Activated B cell treated with CpG ODN at 0.5 μM for 24 hours (primary cell): ENCODE measurements around the gene KMT2E. TPM values are rescaled to one million over a fixed set of nuclear protein-coding genes. Genes with fewer than 3 reads are reported as not detected.

Experiments used
- ATAC-seq: fragments of 200-7000 bp; cut with Tn5 transposase; one replicate; pipeline ENCODE4 v1.10.0; 2021; ENCODE audit warnings: low read depth, mild to moderate bottlenecking, moderate library complexity
- CTCF ChIA-PET: fragments of 350-600 bp; sonication (Branson Sonifier 250); formaldehyde crosslinking; loops from one replicate; lab custom pipeline; 2021; ENCODE audit warnings: antibody characterized with exemption; lab: Charles Lee
- POLR2A ChIA-PET: fragments of 350-600 bp; sonication (Branson Sonifier 250); formaldehyde crosslinking; loops from one replicate; lab custom pipeline; 2021; ENCODE audit warnings: antibody characterized with exemption; lab: Charles Lee
- DNase-seq: peaks from one replicate; pipeline ENCODE4 v3.0.0; 2022
- H3K27ac Mint-ChIP-seq: one replicate; pipeline ENCODE4 v1.8.0; 2020; ENCODE audit warnings: mixed read lengths
- H3K27me3 Mint-ChIP-seq: one replicate; pipeline ENCODE4 v1.8.0; 2021; ENCODE audit warnings: mixed read lengths
- H3K36me3 Mint-ChIP-seq: one replicate; pipeline ENCODE4 v1.8.0; 2021; ENCODE audit warnings: low read depth, mixed read lengths
- H3K4me1 Mint-ChIP-seq: one replicate; pipeline ENCODE4 v1.8.0; 2021; ENCODE audit warnings: mixed read lengths
- H3K4me3 Mint-ChIP-seq: one replicate; pipeline ENCODE4 v1.8.0; 2020; ENCODE audit warnings: mild to moderate bottlenecking, mixed read lengths
- H3K9me3 Mint-ChIP-seq: one replicate; pipeline ENCODE4 v1.8.0; 2020; ENCODE audit warnings: mixed read lengths
- intact Hi-C: fragments of 100-400 bp; cut with micrococcal nuclease; formaldehyde crosslinking; loops from one replicate; pipeline ENCODE4 v1.15.1; 2024
- total RNA-seq: library from RNA; stranded (reverse); gene quantifications from 2 replicates; pipeline ENCODE4 v1.2.3, GENCODE V29; 2022
- TF ChIP-seq, protein P1 (sequence below): fragments of 200-600 bp; IDR thresholded peaks from one replicate; pipeline ENCODE4 v1.8.0; 2022; ENCODE audit warnings: antibody characterized with exemption, mild to moderate bottlenecking

Gene KMT2E
- total RNA-seq, 1 donor from 2014 or later, result 183 TPM

DNA sequence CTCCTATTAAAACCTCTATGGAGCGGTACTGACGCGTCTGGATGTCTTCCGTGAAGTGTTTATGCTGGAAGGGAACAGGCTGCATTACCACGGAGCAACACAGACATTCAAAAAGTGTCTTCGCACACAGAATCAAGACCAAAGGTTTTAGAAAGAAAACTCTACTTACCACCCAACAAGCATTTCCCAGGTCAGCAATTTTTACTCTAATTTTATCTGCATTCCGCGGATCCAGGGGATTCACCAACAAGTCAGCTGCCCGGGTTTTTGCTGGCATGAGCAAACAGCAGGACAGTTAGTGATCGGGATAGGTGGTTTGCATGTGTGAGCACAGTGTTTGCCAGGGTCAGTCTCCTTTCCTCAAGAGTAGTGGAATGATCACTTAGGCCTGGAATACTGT, 118.8 kb downstream of the KMT2E start:
- ChIA-PET POLR2A (no interaction called here), CTCF (no interaction called here)
- ATAC-seq (no peak), DNase-seq (no peak)
- Mint-ChIP-seq H3K27ac (no peak overlapping the region), H3K4me1 (no peaks in the 10 kb centered on the region), H3K9me3 (no peaks in the 10 kb centered on the region), H3K36me3 (peaks cover 74% of the 10 kb centered on the region), H3K27me3 (no peaks in the 10 kb centered on the region), H3K4me3 (no peak overlapping the region)
- intact Hi-C loops, result no loop called here
- TF ChIP-seq, protein P1, sequence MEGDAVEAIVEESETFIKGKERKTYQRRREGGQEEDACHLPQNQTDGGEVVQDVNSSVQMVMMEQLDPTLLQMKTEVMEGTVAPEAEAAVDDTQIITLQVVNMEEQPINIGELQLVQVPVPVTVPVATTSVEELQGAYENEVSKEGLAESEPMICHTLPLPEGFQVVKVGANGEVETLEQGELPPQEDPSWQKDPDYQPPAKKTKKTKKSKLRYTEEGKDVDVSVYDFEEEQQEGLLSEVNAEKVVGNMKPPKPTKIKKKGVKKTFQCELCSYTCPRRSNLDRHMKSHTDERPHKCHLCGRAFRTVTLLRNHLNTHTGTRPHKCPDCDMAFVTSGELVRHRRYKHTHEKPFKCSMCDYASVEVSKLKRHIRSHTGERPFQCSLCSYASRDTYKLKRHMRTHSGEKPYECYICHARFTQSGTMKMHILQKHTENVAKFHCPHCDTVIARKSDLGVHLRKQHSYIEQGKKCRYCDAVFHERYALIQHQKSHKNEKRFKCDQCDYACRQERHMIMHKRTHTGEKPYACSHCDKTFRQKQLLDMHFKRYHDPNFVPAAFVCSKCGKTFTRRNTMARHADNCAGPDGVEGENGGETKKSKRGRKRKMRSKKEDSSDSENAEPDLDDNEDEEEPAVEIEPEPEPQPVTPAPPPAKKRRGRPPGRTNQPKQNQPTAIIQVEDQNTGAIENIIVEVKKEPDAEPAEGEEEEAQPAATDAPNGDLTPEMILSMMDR, result no peak

DNA sequence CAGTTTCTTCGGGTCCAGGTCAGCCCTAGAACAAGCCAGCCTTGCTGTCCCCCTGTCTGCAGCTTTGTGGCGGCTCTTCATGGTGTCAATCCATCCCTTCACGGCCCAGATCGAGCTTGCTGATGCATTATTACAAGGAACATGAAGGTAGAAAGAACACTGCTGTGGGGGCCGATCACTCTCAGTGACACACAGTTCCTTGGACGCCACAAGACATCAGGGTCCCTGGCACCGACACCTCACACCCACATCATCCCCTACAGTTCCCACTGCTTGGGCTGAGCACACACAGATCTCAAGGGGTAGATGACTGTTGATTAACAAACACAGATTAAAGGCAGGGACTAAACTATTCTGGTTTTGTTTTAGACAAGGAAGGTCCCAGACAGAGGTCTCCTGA, 119.4 kb downstream of the KMT2E start:
- no peaks in the 10 kb centered on the region for H3K4me1 Mint-ChIP-seq
- intact Hi-C loops, result no loop called here
- no peak overlapping the region for H3K4me3 Mint-ChIP-seq
- DNase-seq (no peak), ATAC-seq (no peak)
- ChIA-PET CTCF (no interaction called here), POLR2A (no interaction called here)
- H3K9me3 Mint-ChIP-seq, result no peaks in the 10 kb centered on the region
- H3K27ac Mint-ChIP-seq, result no peak overlapping the region
- H3K27me3 Mint-ChIP-seq, result no peaks in the 10 kb centered on the region
- peaks cover 74% of the 10 kb centered on the region for H3K36me3 Mint-ChIP-seq
- TF ChIP-seq, protein P1, result no peak

DNA sequence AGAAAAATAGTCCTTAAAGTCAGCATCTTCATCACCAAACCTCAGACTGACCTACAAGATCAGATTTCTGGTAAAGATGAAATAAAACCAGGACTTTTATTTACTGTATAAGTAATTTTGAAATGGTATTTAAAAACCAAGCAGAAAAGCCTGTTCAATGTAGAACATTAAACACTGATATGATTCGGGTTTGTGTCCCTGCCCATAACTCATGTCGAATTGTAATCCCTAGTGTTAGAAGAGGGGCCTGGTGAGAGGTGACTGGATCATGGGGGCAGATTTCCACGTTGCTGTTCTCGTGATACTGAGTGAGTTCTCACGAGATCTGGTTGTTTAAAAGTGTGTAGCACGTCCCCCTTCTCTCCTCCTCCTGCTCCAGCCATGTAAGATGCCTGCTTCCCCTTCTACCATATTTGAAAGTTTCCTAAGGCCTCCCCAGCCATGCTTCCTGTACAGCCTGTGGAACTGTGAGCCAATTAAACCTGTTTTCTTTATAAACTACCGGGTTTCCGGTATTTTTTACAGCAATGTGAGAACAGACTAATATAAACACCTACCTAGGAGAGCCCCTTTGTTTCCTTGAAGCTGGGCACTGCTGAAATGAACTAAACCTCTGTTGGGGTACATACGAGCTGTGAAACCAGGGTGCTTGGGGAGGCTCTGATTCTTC, 120.1 kb downstream of the KMT2E start:
- H3K4me3 Mint-ChIP-seq, result no peak overlapping the region
- H3K27me3 Mint-ChIP-seq, result no peaks in the 10 kb centered on the region
- DNase-seq (no peak), ATAC-seq (no peak)
- no peaks in the 10 kb centered on the region for H3K4me1 Mint-ChIP-seq
- POLR2A ChIA-PET, result no interaction called here
- H3K36me3 Mint-ChIP-seq, result peaks cover 75% of the 10 kb centered on the region
- CTCF ChIA-PET, result no interaction called here
- H3K27ac Mint-ChIP-seq, result no peak overlapping the region
- TF ChIP-seq, protein P1, result no peak
- intact Hi-C loops, result no loop called here
- no peaks in the 10 kb centered on the region for H3K9me3 Mint-ChIP-seq

DNA sequence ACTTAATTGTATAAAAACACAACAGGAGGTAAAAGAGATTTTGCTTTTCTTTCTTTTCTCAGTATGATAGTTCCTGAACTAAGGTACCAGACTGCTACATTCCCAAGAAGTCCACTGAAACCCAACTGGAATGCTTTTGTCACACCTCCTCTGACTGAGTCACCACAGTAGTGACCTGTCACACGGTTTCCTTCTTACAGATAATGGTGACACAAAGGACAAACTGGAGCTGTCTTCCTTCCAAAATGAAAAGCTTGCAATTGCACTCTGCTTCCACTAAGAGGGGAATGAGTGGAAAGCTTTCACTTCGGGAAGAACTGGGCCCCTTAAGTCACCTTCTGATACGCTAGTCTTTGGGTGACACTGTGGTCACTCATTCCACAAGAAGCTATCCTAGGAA, 122.2 kb downstream of the KMT2E start:
- intact Hi-C loops, result no loop called here
- H3K4me1 Mint-ChIP-seq, result no peaks in the 10 kb centered on the region
- no peak overlapping the region for H3K27ac Mint-ChIP-seq
- H3K27me3 Mint-ChIP-seq, result no peaks in the 10 kb centered on the region
- peaks cover 76% of the 10 kb centered on the region for H3K36me3 Mint-ChIP-seq
- ChIA-PET CTCF (no interaction called here), POLR2A (interaction anchor here (0.5 to 0.7 kb wide), 2 partner anchors 29 to 552 kb away, joined by 3 to 6 read pairs; no protein-coding TSS in a partner anchor)
- TF ChIP-seq, protein P1, result no peak
- no peaks in the 10 kb centered on the region for H3K9me3 Mint-ChIP-seq
- H3K4me3 Mint-ChIP-seq, result no peak overlapping the region
- ATAC-seq (no peak), DNase-seq (no peak)

DNA sequence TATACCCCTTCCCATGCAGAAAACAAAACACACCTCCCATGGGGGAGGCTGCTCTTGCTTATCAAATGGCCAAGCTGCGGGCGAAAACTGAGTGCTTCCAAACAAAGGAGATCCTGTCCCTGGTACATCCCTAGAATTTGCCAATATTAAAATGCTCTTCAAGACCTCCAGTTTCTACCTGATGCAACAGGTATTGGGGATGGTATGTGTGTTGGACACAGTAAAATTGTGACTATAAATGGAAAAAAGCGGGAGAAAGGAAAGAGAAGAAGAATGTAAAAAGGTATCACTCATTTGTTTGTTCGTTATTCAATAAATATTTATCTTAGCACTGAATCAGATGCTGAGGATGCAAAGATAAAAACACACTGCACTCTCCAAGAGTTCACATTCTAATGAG, 123.9 kb downstream of the KMT2E start:
- H3K4me1 Mint-ChIP-seq, result no peaks in the 10 kb centered on the region
- TF ChIP-seq, protein P1, result no peak
- peaks cover 77% of the 10 kb centered on the region for H3K36me3 Mint-ChIP-seq
- ChIA-PET CTCF (no interaction called here), POLR2A (no interaction called here)
- H3K27me3 Mint-ChIP-seq, result no peaks in the 10 kb centered on the region
- DNase-seq (no peak), ATAC-seq (no peak)
- intact Hi-C loops, result no loop called here
- no peak overlapping the region for H3K27ac Mint-ChIP-seq
- H3K9me3 Mint-ChIP-seq, result no peaks in the 10 kb centered on the region
- no peak overlapping the region for H3K4me3 Mint-ChIP-seq
